NCI-H1436 treated with DMSO at 0.1 percent for 48 hours (cell line): ENCODE data around the gene CLRN2.

Experiments
- DNase-seq: peaks from one replicate; lab custom pipeline; 2025; lab: John Stamatoyannopoulos, UW

CLRN2 gene, protein sequence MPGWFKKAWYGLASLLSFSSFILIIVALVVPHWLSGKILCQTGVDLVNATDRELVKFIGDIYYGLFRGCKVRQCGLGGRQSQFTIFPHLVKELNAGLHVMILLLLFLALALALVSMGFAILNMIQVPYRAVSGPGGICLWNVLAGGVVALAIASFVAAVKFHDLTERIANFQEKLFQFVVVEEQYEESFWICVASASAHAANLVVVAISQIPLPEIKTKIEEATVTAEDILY

DNA sequence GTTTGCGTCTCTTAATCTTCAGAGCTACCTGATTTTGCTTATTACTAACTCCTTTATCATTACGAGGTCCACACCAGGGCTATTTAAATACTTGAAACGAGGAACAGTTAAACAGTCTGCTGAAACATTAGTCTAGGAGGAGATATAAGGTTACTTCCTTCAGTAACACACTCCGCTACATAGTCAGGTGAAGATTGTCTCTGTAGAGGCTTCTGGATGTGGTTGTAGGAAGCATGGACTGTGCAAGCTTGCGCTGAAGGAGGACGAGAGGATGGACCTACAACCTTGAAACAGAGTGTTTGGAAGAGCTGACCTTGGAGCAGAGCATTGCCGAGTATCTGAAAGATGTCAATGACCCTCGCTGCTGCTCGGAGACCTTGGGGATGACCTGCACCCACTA is at the start of gene CLRN2:
Gene CLRN2, plus strand, starts transcription at position 301 of the 400 bp plus-strand sequence. CDS start 102 bp downstream, outside the sequence.
- DNase-seq: no peak

DNA sequence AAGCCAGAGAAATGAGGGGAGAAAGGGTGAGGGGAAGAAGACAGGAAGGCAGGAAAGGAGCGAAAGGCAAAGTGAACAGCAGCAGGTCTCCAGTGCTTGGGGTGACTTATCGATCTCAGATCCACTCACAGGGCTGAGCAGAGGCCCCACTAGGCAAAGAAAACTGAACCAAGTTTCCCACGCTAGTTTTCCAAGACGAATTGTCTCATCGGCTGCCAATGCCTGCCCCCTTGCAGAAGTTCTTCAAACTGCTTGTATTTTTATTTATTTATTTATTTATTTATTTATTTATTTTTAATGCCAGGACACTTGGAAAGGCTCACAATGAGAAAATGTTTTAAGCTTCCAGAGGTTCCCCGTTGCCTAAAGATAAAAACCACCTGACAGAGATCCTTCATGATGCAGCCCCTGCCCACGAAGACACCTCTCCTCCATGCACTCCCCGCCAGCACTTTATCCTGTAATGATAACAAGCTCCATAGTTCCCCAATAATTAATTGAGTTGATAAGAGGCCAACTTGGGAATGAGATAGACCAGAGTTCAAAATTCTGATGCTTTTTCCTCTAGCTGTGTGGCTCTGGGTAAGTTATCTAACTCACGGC is 46.2 kb upstream of the CLRN2 start:
- DNase-seq: no peak

DNA sequence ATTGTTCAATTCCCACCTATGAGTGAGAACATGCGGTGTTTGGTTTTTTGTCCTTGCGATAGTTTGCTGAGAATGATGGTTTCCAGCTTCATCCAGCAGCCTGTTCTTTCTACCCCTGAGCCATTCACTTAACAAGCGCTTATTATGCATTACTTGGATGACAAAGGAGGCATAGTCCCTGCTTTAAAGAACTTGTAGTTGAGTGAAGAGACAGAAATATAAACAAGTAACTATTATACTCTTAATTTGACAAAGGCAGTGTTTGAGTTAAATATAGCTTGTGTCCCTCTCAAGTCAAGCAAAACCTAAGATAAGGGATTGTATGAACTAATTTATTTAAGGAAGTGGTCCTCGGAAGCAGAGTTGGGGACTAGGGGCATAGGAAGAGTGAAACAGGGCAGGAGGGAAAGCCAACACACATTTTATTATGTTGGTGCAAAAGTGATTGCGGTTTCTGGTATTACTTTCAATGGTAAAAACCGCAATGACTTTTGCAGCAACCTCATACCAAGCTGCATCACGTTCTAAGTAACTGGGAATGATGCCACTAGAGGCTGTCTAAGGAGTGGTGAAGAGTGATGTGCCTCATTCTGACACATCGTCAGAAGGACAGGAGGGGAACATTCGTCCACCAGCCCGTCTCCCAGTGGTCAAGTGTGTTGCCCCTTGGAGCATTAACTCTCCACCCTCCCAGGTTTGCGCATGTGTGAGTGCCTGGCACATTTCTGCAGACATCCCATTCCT is 44.9 kb upstream of the CLRN2 start:
- DNase-seq: no peak

DNA sequence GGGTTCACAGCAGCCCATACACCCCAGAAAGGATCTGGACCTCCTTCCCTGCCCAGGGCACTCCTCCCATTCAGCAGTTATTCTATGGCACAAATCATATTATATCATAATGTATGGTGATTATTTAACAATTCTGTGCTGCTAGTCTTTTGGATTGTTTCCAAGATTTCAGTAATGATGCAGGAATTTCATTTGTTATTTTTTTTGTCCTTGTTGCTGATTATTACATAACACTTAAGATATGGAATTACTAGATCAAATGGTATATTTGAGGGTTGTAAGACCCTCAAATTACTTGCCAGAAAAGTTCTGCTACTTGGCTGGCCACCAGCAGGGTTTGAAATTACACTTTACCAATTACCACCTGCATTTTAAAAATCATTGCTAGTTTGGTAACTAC is 39.5 kb upstream of the CLRN2 start:
- no peak for DNase-seq

DNA sequence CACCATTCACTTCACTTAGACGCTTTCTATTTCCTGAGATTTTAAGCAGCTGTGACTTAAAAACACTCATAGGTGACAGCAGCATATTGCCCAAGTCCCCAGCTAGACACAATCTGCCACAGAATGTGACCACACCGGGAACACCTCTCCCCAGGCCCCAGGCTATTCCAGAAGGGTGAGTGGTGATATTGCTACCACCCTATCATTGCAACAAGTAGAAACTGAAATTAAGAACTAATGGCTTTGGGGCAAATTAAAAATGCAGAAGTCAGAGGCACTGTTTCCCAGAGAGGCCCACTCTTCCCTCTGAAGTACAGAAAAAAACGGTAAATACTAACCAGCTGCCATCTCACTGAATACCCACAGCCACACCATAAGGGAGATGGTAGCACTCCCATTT is 38.1 kb upstream of the CLRN2 start:
- DNase-seq: no peak

GRCh38 chr4:17477774-17478472 is 37.0 kb upstream of the CLRN2 start:
- DNase-seq: no peak

DNA sequence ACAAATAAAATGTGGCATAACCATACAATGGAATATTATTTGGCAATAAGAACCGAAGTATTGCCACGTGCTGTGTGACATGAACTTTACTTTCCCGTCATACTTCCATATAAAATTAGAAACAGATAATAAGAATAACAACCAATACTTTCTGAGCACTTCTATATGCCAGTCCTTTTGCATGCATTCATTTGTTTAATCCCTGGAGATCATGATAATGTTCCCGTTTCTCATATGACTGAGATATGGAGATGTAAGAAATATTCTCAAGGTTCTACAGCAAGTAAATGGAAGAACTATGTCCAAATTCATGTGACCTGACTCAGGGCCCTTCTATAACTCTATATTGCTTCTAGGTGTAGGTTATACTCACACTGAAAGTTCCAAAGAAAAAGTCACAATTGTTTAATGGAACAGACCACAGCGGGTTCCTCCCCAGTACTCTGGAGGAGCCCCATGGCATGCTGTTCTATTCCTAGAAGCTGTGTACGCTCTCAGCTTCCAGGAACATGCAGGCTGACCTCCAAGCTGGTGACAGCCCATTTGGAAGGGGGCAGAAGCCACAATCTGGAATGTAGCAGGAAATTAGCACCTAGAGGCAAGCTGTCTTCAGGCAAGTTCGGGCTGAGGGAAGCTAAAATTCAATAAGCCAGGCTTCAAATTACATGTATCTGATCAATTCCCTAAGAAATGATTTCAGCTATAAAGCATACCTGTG is 34.6 kb upstream of the CLRN2 start:
- DNase-seq: no peak

DNA sequence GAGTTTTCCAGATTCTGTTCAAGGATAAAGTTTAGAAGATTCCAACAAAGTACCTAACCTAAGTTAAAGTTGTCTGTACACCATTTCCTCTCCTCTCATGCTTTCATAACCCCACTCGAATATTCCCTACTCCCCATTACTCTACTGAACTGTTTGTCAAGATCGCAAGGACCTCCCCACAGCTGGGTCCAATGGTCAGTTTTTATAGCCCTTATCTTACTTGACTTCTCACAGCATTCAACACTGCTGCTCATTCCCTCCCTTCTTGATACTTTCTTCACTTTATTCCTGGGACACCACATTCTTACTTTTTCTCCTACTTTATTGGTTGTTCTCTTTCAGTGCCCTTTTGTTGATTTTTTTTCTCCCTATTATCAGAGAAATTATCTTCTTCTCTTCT is 34.0 kb upstream of the CLRN2 start:
- DNase-seq: no peak

DNA sequence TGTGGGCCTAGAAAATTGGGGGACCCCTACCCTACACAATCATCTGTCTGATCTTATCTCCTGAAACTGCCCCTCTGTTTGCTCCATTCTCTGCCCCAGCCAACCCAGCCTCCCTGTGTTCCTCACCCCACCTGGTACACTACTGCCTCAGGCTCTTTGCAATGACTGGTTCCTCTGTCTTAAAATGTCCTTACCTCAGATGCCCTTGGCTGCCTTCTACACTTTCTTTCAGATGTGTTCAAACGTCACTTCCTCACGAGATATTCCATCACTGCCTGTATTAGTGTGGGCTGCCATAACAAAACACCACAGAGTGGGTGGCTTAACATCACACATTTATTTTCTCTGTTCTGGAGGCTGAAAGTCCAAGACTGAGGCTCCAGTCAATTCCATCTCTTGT is 32.2 kb upstream of the CLRN2 start:
- no peak for DNase-seq

DNA sequence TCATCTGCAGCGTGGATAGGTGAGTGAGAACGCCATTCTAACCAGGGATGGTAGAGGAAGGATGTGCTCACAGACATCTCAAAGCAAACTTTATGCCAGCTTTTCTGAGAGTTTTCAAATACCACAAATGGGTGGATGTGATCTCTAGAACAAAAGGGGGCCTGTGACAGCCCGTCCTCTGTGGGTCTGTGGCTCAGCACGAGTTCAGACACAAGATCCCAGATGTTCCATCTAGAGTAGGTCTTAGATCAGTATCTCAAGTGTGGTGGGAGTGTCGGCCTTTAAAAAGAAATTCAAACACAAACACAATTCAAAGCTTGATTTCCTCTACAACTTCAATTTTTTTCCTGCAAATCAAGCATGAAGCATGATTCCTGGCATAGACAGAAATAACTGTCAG is 25.8 kb upstream of the CLRN2 start:
- no peak for DNase-seq

DNA sequence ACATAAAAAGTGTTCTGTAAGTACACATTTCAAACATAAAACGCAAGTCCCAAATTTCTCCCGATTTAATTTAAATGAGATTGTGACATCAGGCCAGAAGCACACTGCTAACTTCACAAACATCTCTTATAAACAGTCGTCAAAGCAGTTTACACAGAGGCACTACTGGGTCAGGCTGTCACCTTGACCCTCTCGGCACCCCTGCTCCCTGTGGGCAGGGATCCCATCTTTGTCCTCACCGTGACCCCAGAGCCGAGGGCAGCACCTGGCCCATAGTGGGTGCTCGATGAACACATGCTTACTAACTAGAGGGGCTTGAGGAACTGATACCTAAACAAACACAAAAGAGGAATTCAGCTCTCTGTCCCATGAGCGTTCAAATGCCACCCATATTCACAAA is 25.2 kb upstream of the CLRN2 start:
- DNase-seq: no peak

GRCh38 chr4:17490575-17491059 is 24.3 kb upstream of the CLRN2 start:
- no peak for DNase-seq

DNA sequence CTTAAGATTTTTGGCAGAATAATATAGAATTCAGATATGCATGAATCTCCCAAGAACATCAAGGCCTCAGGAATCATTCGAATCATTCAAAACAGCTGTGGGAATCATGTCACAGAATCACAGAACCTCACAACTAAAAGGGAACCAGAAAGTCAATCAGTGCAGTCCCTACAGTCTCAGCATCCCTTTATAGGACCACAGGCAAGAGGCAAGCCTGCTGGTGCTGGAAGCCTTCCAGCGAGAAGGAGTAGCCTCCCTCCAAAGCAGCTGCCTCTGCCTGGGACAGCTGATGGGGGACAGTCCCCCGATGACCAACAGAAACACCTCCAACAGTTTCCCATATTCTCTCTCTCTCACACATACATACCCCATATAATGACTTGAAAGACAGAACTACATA is 23.8 kb upstream of the CLRN2 start:
- no peak for DNase-seq

DNA sequence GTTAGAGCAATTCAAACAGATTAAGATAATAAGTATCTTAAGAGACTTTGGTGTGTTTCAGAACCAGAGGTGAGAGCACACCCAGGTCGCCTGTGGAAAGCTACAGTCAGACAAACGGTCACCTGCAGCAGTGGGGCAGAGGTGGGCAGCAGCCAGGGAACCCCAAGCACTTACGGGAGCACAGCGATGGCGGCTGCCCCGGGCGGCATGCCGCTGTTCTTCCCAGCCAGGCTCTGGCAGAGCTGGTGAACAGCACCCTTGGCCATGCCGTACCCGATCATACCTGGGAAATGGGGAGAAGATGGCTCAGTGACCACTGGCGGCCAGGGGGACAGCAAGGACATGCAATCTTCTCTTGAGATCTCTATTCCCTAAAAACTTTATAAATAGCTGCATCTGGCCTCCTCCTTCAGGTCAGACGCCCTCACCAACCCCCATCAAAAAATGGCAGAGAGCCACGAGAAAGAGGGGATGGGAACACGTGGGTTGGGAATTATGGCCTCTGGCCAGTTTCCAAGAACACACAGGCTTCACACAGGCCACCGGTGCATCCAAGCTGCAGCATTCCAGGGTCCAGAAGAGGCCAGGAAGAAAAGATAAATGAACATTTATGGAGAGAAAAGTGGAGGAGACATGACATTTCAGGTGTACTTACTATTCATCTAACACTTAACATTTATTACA is 22.8 kb upstream of the CLRN2 start:
- no peak for DNase-seq

GRCh38 chr4:17492876-17493275 is 22.1 kb upstream of the CLRN2 start:
- no peak for DNase-seq

DNA sequence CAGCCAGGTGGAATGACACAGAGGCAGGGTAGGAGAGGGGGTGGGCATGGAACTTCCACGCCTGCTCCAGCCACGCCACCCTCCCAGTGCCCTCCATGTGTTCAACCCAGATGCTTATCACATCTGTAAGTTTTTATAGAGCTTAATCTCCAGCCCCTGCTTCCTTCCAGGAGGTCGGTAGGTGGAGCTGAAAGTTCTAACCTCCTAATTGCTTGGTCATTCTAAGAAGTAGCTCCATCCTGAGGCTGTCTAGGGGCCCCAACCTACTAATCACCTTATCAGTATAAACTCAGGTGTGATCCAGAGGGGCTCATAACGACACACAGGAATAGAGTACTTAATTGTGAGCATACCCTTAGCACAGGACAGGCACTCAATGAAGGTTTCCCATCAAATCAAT is 21.3 kb upstream of the CLRN2 start:
- no peak for DNase-seq

GRCh38 chr4:17494258-17495190 is 20.4 kb upstream of the CLRN2 start:
- no peak for DNase-seq

DNA sequence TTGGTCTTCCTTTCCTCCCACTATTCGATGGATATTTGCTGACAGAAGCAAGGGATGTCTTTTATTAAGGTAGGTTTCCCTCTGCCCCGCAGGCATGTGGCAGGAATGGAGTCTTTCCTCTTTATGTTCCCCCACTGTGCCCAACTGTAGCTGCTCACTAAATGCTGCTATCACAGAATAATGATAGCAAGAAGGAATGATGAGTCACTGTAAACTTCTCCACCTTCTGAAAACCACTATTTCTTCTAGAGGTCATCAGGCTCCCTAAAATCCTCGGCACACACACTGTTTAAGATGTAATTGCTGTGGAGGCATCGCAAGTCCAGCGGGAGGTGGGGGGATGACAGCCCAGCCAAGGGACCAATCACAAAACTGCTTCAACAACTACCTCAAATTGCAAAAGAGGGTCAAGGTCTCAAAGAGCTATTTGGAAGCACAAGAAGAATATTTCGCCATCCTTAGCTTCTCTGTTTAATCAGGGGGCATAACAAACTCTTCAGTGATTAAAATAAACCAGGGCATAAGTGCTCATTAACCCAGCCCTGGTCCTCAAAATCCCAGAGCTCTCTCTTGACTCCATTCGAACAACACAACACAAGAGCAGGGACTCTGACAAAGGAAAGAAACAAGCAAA is 17.0 kb upstream of the CLRN2 start:
- DNase-seq: no peak

DNA sequence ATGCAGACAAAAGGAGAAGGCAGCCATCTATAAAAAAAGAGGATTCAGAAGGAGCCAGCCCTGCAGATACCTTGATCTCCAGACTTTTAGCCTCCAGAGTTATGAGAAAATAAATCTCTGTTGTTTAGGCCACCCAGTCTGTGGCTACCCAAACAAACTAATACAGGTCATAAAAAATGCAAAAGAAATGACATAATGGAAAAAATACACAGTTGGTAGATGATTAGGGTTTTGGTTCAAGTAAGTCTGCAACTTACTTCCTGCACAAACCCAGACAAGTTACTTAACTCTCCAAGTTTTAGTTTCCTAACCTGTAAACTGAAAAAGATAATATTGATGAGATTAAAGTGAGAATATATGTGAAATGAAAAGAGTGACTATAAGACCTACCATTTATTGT is 14.4 kb upstream of the CLRN2 start:
- no peak for DNase-seq

GRCh38 chr4:17502756-17503155 is 12.2 kb upstream of the CLRN2 start:
- no peak for DNase-seq
